WTC11 (cell line): ENCODE results near the gene CSKMT. TPM values are rescaled to one million over a fixed set of nuclear protein-coding genes. Genes with fewer than 3 reads are reported as not detected.

Source experiments
- ATAC-seq: fragments of 200-7000 bp; cut with Tn5 transposase; 2 replicates; pipeline ENCODE4 v1.10.0; 2021; ENCODE audit warnings: mild to moderate bottlenecking, moderate library complexity
- CTCF ChIA-PET: fragments of 300-600 bp; sonication (Branson Sonifier 250); formaldehyde crosslinking; loops from one replicate; lab custom pipeline; 2021; ENCODE audit warnings: antibody characterized with exemption; lab: Charles Lee
- POLR2A ChIA-PET: fragments of 350-600 bp; sonication (Branson Sonifier 250); formaldehyde crosslinking; loops from one replicate; lab custom pipeline; 2021; ENCODE audit warnings: antibody characterized with exemption; lab: Charles Lee
- DNase-seq: peaks from one replicate; pipeline ENCODE4 v3.0.0; 2021; ENCODE audit warnings: low spot score
- H3K27ac Mint-ChIP-seq: 2 replicates; pipeline ENCODE4 v1.8.0; 2021; ENCODE audit warnings: mixed read lengths
- H3K27me3 Mint-ChIP-seq: 2 replicates; pipeline ENCODE4 v1.8.0; 2021; ENCODE audit warnings: low read depth, mild to moderate bottlenecking, moderate library complexity, mixed read lengths
- H3K36me3 Mint-ChIP-seq: 2 replicates; pipeline ENCODE4 v1.8.0; 2021; ENCODE audit warnings: mixed read lengths
- H3K4me1 Mint-ChIP-seq: 2 replicates; pipeline ENCODE4 v1.8.0; 2022; ENCODE audit warnings: mixed read lengths
- H3K4me3 Mint-ChIP-seq: 2 replicates; pipeline ENCODE4 v1.8.0; 2021; ENCODE audit warnings: mild to moderate bottlenecking, moderate library complexity, mixed read lengths
- H3K9me3 Mint-ChIP-seq: 2 replicates; pipeline ENCODE4 v1.8.0; 2021; ENCODE audit warnings: mixed read lengths
- ESRRA ChIP-seq: sonication (generic); formaldehyde crosslinking; IDR thresholded peaks from 2 replicates; pipeline ENCODE4 v1.8.1; 2022; ENCODE audit warnings: mild to moderate bottlenecking, missing genetic modification reagents, borderline replicate concordance
- FOXK1 ChIP-seq: sonication (generic); formaldehyde crosslinking; IDR thresholded peaks from 2 replicates; pipeline ENCODE4 v1.8.0; 2022; ENCODE audit warnings: mild to moderate bottlenecking, moderate library complexity, missing genetic modification reagents
- FOXP4 ChIP-seq: sonication (generic); formaldehyde crosslinking; IDR thresholded peaks from 2 replicates; pipeline ENCODE4 v1.8.0; 2022; ENCODE audit warnings: mild to moderate bottlenecking, missing genetic modification reagents
- HMGXB4 ChIP-seq: sonication (generic); formaldehyde crosslinking; IDR thresholded peaks from 2 replicates; pipeline ENCODE4 v1.8.1; 2023; ENCODE audit warnings: mild to moderate bottlenecking, moderate library complexity, missing genetic modification reagents
- NFATC4 ChIP-seq: fragments of 250-450 bp; sonication (Bioruptor Pico); IDR thresholded peaks from 2 replicates; pipeline ENCODE4 v1.9.0; 2021; ENCODE audit warnings: mild to moderate bottlenecking
- NR3C1 ChIP-seq: sonication (generic); formaldehyde crosslinking; conservative IDR thresholded peaks from 2 replicates; pipeline ENCODE4 v1.8.1; 2023; ENCODE audit warnings: low read depth, mild to moderate bottlenecking, missing genetic modification reagents
- SOX15 ChIP-seq: fragments of 250-450 bp; sonication (Bioruptor Pico); IDR thresholded peaks from 2 replicates; pipeline ENCODE4 v1.9.0; 2021; ENCODE audit warnings: mild to moderate bottlenecking
- TCF7 ChIP-seq: sonication (generic); formaldehyde crosslinking; IDR thresholded peaks from 2 replicates; pipeline ENCODE4 v1.8.0; 2022; ENCODE audit warnings: mild to moderate bottlenecking, low read depth, missing genetic modification reagents, moderate library complexity
- ZBTB21 ChIP-seq: sonication (generic); formaldehyde crosslinking; IDR thresholded peaks from 2 replicates; pipeline ENCODE4 v1.8.1; 2023; ENCODE audit warnings: mild to moderate bottlenecking, missing genetic modification reagents, borderline replicate concordance
- ZNF121 ChIP-seq: sonication (generic); formaldehyde crosslinking; IDR thresholded peaks from 2 replicates; pipeline ENCODE4 v1.8.0; 2023; ENCODE audit warnings: missing genetic modification reagents
- ZNF512 ChIP-seq: sonication (generic); formaldehyde crosslinking; IDR thresholded peaks from 2 replicates; pipeline ENCODE4 v1.8.1; 2022; ENCODE audit warnings: missing genetic modification reagents, borderline replicate concordance
- total RNA-seq: library from RNA; stranded (reverse); gene quantifications from 3 replicates; pipeline ENCODE4 v1.2.3, GENCODE V29; 2021
- TF ChIP-seq, protein P1 (sequence below): sonication (generic); formaldehyde crosslinking; IDR thresholded peaks from 2 replicates; pipeline ENCODE4 v1.8.0; 2022; ENCODE audit warnings: mild to moderate bottlenecking, missing genetic modification reagents
- TF ChIP-seq, protein P2 (sequence below): fragments of 250-450 bp; sonication (Bioruptor Pico); IDR thresholded peaks from 2 replicates; pipeline ENCODE4 v2.1.2; 2022; ENCODE audit warnings: mild to moderate bottlenecking, moderate library complexity
- TF ChIP-seq, protein P3 (sequence below): sonication (generic); formaldehyde crosslinking; IDR thresholded peaks from 2 replicates; pipeline ENCODE4 v1.8.1; 2023; ENCODE audit warnings: mild to moderate bottlenecking, missing genetic modification reagents, borderline replicate concordance
- TF ChIP-seq, protein P4 (sequence below): sonication (generic); formaldehyde crosslinking; IDR thresholded peaks from 2 replicates; pipeline ENCODE4 v1.8.1; 2023; ENCODE audit warnings: mild to moderate bottlenecking, missing genetic modification reagents, moderate library complexity

The CSKMT gene
- total RNA-seq, 1 experiment from 2014 or later = 75.6 TPM

DNA sequence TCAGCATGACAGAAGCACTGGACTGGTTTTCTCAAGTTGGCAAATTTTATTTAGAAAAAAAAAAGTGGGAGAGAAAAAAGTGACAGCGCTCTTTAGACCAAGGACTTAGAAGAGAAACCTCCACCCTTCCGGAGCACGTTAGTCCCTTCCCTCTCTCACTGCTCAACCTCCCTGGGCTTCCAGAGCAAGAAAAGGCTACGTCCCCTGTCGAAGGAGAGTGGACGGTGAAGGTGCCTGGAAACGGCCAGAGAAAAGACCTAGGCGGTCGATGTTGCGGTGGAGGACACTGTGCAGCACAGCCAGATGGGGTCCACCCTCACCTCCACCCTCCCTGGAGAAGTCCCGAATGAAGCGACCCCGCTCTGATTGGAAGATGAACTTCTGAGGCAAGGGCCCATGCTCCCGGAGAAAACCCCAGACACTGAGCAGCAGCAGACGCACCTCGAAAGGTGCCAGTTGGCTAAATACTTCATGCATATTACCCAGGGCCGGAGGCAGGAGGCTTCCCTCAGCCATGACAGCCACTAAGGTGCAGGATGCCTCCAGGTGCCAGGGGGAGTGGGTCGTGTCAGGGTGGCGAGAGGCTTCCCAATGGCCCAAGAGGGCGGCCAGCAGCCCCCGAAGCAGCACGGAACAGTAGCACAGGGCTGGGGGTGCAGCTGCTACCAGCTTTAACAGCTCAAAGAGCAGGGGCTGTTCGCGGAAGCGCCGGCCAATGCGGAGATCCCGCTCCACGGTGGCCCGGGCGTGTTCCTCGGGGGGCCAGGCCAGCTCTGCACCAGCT is 18.1 kb upstream of the CSKMT start:
- DNase-seq (no peak), ATAC-seq (peak; percentile 11)
- CTCF ChIA-PET = interaction anchor here (0.6 to 2.2 kb wide), 11 partner anchors 8 to 223 kb away, joined by 3 to 7 read pairs (median 3); partner anchors contain the start of genes BSCL2, C11orf98, CSKMT and GNG3
- H3K36me3 Mint-ChIP-seq = peaks cover 36% of the 10 kb centered on the region
- POLR2A ChIA-PET = interaction anchor here (0.6 to 6.3 kb wide), 8 partner anchors 18 to 271 kb away, joined by 3 to 42 read pairs (median 6); partner anchors contain the start of genes C11orf98, CSKMT, EEF1G and HNRNPUL2
- H3K27me3 Mint-ChIP-seq = no peaks in the 10 kb centered on the region
- H3K4me1 Mint-ChIP-seq = peaks cover 10% of the 10 kb centered on the region
- H3K9me3 Mint-ChIP-seq = no peaks in the 10 kb centered on the region
- peak overlapping the region; percentile 99 for H3K4me3 Mint-ChIP-seq
- TF ChIP-seq, protein P1, sequence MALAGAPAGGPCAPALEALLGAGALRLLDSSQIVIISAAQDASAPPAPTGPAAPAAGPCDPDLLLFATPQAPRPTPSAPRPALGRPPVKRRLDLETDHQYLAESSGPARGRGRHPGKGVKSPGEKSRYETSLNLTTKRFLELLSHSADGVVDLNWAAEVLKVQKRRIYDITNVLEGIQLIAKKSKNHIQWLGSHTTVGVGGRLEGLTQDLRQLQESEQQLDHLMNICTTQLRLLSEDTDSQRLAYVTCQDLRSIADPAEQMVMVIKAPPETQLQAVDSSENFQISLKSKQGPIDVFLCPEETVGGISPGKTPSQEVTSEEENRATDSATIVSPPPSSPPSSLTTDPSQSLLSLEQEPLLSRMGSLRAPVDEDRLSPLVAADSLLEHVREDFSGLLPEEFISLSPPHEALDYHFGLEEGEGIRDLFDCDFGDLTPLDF (CRISPR knock-in tag) = 0 out of 2 replicates have a peak, but pooled peaks have one; percentile 7
- TF ChIP-seq FOXP4 (peak; percentile 32; the same call in 1 of the 2 replicates), FOXK1 (no peak), TCF7 (CRISPR knock-in tag) (no peak), NFATC4 (CRISPR knock-in tag) (no peak), ESRRA (no peak), ZNF512 (no peak)
- TF ChIP-seq, protein P2, sequence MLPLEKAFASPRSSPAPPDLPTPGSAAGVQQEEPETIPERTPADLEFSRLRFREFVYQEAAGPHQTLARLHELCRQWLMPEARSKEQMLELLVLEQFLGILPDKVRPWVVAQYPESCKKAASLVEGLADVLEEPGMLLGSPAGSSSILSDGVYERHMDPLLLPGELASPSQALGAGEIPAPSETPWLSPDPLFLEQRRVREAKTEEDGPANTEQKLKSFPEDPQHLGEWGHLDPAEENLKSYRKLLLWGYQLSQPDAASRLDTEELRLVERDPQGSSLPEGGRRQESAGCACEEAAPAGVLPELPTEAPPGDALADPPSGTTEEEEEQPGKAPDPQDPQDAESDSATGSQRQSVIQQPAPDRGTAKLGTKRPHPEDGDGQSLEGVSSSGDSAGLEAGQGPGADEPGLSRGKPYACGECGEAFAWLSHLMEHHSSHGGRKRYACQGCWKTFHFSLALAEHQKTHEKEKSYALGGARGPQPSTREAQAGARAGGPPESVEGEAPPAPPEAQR (CRISPR knock-in tag) = no peak
- 0 out of 2 replicates have a peak overlapping the region, but pooled peaks have one; percentile 23 for H3K27ac Mint-ChIP-seq

- TF ChIP-seq, protein P3, sequence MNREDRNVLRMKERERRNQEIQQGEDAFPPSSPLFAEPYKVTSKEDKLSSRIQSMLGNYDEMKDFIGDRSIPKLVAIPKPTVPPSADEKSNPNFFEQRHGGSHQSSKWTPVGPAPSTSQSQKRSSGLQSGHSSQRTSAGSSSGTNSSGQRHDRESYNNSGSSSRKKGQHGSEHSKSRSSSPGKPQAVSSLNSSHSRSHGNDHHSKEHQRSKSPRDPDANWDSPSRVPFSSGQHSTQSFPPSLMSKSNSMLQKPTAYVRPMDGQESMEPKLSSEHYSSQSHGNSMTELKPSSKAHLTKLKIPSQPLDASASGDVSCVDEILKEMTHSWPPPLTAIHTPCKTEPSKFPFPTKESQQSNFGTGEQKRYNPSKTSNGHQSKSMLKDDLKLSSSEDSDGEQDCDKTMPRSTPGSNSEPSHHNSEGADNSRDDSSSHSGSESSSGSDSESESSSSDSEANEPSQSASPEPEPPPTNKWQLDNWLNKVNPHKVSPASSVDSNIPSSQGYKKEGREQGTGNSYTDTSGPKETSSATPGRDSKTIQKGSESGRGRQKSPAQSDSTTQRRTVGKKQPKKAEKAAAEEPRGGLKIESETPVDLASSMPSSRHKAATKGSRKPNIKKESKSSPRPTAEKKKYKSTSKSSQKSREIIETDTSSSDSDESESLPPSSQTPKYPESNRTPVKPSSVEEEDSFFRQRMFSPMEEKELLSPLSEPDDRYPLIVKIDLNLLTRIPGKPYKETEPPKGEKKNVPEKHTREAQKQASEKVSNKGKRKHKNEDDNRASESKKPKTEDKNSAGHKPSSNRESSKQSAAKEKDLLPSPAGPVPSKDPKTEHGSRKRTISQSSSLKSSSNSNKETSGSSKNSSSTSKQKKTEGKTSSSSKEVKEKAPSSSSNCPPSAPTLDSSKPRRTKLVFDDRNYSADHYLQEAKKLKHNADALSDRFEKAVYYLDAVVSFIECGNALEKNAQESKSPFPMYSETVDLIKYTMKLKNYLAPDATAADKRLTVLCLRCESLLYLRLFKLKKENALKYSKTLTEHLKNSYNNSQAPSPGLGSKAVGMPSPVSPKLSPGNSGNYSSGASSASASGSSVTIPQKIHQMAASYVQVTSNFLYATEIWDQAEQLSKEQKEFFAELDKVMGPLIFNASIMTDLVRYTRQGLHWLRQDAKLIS (CRISPR knock-in tag) = no peak
- TF ChIP-seq, protein P1 (CRISPR knock-in tag) = no peak
- TF ChIP-seq TCF7 (CRISPR knock-in tag) = no peak
- no peak for TF ChIP-seq ZBTB21 (CRISPR knock-in tag)
- TF ChIP-seq SOX15 (CRISPR knock-in tag) = no peak
- TF ChIP-seq, protein P4, sequence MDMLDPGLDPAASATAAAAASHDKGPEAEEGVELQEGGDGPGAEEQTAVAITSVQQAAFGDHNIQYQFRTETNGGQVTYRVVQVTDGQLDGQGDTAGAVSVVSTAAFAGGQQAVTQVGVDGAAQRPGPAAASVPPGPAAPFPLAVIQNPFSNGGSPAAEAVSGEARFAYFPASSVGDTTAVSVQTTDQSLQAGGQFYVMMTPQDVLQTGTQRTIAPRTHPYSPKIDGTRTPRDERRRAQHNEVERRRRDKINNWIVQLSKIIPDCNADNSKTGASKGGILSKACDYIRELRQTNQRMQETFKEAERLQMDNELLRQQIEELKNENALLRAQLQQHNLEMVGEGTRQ (CRISPR knock-in tag) = no peak
- no peak for TF ChIP-seq ZNF121 (CRISPR knock-in tag)
- no peak for TF ChIP-seq HMGXB4 (CRISPR knock-in tag)
- TF ChIP-seq NR3C1 = no peak
- TF ChIP-seq, all 79 proteins: peak for 0
- Mint-ChIP-seq H3K27me3 (no peaks in the 10 kb centered on the region), H3K4me1 (peaks cover 14% of the 10 kb centered on the region), H3K36me3 (peaks cover 34% of the 10 kb centered on the region), H3K27ac (no peak overlapping the region; the same call in 1 of the 2 replicates), H3K9me3 (no peaks in the 10 kb centered on the region), H3K4me3 (no peak overlapping the region)
- CTCF ChIA-PET = interaction anchor here (0.8 to 1.1 kb wide), 2 partner anchors 17 kb away, joined by 3 to 4 read pairs; partner anchors contain the start of genes C11orf98 and CSKMT
- POLR2A ChIA-PET = interaction anchor here (0.5 to 6.3 kb wide), 5 partner anchors 18 to 209 kb away, joined by 4 to 42 read pairs (median 9); partner anchors contain the start of genes C11orf98, CSKMT, LBHD1 and STX5
- ATAC-seq (no peak), DNase-seq (no peak)
Measured at GRCh38 chr11:62647609-62648005, 17.5 kb upstream of the CSKMT start.
